HG02884 (cell line): Measurements from ENCODE around the gene HECTD4.
"Not testable (repeated sequence)": the region's sequence is repeated elsewhere in the genome, so short reads cannot be mapped to it uniquely, and the experiment has no call there.

Experiments
- ATAC-seq: cut with Tn5 transposase; IDR thresholded peaks from one replicate; pipeline ENCODE4 v1.9.1; 2021; ENCODE audit warnings: mild to moderate bottlenecking, moderate library complexity; ENCODE audit not compliant: unreplicated experiment

Gene HECTD4

DNA sequence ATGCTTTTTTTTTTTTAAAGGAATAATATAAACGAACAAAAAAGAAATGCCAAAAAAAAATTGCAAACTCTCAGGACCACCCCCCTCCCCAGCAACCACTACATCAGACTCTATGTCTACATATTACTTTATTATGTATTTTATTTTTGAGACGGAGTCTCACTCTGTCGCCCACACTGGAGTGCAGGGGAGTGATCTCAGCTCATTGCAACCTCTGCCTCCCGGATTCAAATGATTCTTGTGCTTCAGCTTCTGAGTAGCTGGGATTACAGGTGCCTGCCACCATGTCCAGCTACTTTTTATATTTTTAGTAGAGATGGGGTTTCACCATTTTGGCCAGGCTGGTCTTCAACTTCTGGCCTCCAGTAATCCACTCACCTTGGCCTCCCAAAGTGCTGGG is 22.9 kb downstream of the HECTD4 start:
- ATAC-seq: no peak

- no peak for ATAC-seq
Measured at GRCh38 chr12:112357214-112357613, 25.0 kb downstream of the HECTD4 start.

GRCh38 chr12:112354399-112354798 is 27.8 kb downstream of the HECTD4 start:
- no peak for ATAC-seq

DNA sequence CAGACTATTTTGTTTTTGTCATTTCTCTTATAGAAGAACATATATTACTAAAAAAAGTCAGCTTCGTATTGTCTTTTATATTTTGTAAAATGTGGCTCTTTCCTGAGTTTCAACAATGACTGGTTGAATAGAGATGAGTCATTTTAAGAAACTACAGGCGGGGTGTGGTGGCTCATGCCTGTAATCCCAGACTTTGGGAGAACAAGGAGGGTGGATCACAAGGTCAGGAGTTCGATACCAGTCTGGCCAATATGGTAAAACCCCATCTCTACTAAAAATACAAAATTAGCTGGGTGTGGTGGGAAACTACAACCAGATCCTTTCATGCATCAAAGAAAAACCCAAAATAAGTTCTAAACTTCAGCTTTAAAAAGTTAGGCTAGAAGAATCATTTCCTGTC is 28.8 kb downstream of the HECTD4 start:
- no peak for ATAC-seq

DNA sequence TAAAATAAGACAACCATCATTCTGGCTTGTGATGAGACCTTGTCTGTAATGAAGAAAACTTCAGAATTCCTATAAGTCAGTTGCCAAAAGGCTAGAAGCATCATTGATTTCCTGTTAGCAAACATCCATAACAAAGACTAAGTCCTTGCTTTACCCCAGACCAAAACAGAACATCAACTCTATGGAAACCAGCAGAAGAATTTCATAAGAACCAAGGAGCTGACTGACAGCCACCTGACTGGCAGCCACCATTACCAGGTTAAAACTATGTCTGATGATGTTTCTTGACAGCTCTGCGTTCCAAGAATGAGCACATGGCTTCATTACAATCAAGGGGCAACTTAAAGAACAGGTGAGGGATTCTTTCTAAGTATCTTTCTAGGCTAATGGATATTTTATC is 29.3 kb downstream of the HECTD4 start:
- no peak for ATAC-seq

DNA sequence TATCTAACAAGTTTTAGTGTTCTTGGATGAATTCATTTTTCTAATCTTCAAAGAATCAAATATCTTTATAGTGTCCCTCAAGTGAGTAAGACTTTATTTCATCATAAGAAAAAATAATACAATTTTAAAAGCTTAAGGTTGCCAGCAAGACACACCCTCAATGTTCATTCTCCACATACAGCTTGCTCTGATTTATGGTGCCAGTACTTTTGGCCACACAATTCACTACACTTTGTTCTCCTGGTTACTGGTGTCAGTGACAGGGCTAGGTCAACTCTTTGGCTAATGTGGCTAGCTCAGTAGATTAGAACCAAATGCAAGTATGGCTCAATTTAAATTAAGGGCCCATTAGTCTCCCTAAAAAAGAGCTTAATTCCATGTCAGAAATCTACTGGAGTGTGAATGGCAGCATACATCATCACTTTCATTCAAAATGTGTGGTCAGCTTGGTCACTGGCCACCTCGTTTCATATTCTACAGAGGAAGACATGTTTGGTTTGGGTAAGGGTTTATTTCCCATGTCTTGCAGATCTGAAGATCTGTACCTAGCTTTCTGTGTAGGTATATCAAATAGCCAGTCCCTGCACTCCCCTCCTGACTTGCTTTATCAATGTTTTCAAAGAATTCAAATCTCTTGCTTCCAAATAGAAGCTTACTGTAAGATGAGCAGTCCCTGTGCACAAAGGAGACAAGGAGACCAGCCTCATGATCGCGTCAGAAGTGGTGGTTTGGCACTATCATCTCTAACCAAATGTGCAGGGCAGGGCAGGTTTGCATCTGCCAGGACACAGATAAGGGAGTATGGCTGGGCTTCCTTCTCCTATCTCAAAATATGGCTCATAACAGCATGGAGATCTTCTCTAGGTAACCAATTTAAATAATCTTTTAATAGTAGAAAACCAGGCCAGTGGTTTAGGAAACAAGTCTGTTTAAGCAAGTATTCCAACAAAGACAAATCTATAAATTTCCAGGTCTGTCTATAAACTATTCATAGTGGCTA is 31.3 kb downstream of the HECTD4 start:
- ATAC-seq: no peak

GRCh38 chr12:112349431-112349830 is 32.8 kb downstream of the HECTD4 start:
- no peak for ATAC-seq

DNA sequence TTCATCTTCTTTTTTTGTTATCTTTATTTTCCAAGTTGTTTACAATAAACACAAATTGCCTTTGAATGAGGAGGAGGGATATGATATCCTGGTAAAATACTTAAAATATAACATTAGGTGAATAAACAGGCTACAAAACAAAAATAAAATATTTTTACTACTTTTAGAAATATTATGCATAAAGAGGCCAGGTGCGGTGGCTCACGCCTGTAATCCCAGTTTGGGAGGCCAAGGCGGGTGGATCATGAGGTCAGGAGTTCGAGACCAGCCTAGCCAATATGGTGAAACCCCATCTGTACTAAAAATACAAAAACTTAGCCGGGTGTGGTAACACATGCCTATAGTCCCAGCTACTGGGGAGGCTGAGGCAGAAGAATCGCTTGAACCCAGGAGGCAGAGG is 33.3 kb downstream of the HECTD4 start:
- not testable (repeated sequence) for ATAC-seq

- ATAC-seq: no peak
Measured at GRCh38 chr12:112347581-112347982, 34.6 kb downstream of the HECTD4 start.

GRCh38 chr12:112346194-112346593 is 36.0 kb downstream of the HECTD4 start:
- ATAC-seq: no peak

DNA sequence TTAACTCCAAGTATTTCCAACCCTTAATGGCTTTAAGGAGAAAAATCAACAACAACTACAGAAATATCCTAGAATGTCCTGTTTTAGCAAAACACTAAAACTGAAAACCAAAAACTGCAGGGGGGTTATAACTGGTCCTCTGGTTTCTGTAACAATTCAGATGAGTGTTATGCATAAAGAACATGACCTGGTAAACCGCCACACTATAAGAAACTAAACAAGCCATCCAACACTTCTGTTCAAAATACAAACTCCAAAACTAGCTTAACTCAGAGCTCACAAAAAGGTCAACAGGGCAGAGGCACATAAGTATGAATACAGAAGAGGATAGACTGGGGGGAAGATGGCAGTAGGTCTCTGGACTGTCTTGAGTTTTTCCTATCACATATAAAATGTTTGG is 38.0 kb downstream of the HECTD4 start:
- no peak for ATAC-seq

DNA sequence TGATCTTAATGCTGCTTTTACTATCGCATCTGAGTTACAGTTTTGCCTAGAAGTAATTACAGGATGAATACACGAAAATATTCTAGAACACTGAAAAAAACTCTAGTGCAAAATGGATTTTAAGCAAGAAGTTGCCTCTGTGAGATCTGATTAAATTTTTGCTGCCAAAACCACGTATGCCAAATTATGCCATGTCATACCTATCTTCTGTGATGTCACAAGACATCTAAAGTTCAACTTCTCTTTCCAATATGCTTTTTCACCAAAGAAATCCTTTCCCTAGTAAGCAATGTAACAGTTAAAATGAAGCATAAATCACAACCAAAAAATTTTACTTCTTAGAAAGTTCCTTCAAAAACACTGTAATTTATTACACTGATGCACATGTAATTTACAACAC is 39.6 kb downstream of the HECTD4 start:
- no peak for ATAC-seq

DNA sequence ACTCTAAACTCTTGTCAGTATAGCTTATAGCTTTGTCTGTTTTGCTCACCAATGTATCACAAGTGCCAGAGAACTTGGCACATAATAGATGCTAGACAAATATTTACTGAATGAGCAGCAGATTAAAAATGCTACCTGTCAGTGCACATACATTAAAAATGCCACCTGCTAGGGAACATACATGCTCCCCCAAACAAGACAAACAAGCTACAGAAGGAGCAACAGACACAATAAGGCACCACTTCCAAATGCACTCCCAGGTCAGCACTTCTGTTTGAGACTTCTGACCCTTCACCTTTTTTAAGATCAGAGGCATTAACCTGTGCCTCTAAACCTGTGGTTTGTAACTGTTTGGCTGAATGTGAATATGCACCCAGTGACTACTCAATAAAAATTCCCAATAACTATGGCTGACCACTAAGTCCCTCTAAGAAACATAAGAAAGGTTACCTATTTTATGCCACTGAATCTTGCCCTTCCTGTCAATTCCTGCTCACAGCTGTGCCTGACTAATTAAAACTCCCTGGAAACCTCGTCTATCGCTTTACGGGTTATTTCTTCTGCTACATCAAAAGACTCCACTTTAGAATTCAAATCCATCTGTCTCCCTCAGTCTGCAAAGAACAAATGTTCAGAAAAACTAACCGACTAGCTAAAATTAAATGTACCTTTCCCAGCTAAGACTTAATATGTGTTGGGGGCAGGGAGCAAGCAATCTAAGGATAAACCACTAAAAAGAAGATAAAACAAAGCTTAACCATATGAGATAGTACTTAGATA is 41.0 kb downstream of the HECTD4 start:
- ATAC-seq: no peak

DNA sequence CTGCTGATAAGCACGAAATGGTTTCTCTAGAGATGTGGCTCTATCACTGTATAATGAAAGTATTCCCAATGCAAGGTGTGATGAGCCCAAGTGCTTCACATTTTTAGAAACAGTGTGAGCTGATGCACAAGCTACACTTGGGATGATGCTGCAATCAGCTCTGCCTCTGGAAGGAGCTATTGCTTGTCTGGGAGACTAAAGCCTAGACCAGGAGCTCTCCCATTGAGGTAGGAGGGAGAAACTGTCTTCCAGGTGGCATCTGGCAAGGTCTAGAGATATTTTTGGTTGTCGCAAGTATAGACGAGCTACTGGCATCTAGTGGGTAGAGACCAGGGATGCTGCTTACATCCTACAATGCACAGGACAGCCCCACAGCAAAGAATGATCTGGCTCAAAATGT is 42.0 kb downstream of the HECTD4 start:
- ATAC-seq: no peak

- ATAC-seq: not testable (repeated sequence)
Measured at GRCh38 chr12:112334999-112335398, 47.2 kb downstream of the HECTD4 start.

GRCh38 chr12:112333019-112333418 is 49.2 kb downstream of the HECTD4 start:
- no peak for ATAC-seq

GRCh38 chr12:112331886-112332285 is 50.3 kb downstream of the HECTD4 start:
- ATAC-seq: no peak

DNA sequence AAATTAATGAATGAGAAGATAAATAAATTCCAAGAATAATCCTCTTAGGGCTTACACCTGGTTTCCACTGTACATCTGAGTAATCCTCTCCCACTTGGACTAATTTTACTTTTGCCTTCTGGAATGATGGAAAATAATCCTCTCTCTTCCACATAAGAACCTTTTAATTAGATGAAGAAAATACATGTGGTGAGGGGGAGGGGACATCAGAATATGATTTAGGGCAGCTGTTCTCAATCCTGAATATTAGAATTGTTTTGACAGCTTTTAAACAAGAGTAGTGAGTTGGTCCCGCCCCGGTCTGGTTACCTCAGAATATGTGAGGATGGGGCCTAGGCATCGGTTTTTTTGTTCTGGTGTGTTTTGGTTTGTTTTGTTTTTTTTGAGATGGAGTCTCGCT is 51.5 kb downstream of the HECTD4 start:
- ATAC-seq: no peak

DNA sequence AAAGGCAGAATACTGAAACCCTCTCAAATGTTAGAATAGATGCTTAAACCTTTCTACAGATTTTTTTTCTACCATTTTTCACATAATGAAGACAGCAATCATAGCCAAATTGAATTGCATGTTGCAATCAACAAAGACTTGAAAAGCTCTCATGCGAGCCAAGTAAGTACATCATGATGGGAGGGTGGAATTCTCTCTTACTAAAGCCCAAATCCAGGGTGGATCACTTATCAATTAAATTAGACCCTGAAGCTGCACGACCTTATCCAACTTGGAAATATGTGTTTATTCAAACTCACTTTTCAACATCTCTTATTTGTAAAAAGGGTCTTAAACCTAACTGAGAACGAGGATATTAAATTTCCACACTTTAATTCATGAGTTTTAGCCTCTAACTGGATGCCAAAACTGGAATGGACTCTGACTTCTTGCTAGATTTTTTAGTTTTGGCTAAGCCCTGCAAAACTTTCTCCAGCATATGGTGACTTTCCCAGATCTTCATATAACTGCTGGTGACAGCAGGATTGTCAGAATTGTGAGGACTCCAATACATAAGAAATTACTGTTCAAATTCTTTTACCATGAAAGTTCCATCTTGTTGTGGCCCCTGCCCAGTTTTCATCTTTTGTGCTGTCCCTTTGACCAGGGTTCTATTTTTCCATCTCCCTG is 53.6 kb downstream of the HECTD4 start:
- no peak for ATAC-seq

DNA sequence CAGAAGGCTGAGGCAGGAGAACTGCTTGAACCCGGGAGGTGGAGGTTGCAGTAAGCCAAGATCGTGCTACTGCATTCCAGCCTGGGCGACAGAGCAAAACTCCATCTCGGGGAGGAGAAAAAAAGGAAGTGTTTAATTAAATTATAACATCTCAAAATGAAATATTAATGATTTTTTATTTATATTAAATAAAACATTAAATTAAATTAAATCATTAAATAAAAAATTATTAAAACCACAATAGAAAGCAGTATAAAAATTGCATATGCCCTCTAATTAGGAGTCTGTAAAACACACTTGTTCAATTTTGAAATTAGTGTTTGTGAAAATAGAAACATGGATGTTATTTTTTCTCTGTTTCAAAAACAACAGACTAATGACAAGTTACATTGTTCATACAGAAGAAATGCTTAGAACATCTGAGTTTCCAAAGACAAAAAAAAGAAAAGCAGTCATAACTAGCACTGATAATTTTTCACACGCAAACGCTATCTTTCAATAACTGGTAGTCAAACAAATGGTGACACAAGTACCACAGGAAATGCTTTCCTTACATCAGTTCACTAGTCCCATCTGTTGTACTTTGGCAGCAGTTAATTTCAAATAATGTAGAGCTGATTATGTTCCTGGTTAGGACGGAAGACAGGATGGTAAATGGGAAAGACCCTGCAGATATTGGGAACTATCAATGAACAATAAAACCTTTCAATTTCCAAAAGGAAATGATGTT is 54.9 kb downstream of the HECTD4 start:
- no peak for ATAC-seq
